ENCODE data around the gene FXYD5. TPM values are rescaled to one million over a fixed set of nuclear protein-coding genes. Genes with fewer than 3 reads are reported as not detected.

The FXYD5 gene
- total and polyA plus RNA-seq, 7 donors, result 18.5 to 102 (median 27.0) TPM

DNA sequence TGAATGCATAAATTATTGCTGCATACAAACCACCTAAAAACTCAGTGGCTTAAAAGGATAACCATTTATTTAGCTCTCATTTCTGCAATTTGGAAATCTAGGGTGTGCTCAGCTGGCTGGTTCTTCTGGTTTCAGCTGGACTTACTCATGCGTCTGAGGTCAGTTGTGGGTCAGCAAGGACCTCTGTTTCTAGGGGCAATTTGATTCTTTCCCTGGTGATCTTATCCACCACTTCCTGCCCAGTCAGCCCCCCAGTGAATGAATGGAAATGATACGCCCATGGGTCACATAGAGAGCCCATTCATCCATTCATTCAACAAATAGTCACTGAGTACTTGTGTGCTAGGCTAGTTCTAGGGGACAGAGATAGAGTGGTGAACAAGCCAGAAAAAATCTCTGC, 9.9 kb downstream of the FXYD5 start:
- peak; percentile 10 for DNase-seq
- Histone ChIP-seq H3K4me1 (no peaks in the 10 kb centered on the region), H3K9me3 (peaks cover 6 to 15% (median 12%) of the 10 kb centered on the region in 4 donors), H3K27me3 (peaks cover 0 to 5% (median 0%) of the 10 kb centered on the region in 3 donors), H3K27ac (no peak overlapping the region), H3K36me3 (peaks cover 0 to 39% (median 10%) of the 10 kb centered on the region in 4 donors), H3K4me3 (no peak overlapping the region)
- WGBS, 2 donors, result 48 to 95% methylated on average over 2 of the region's 2 CpGs
- intact Hi-C loops (cut with DNase I), result no loop called here
- TF ChIP-seq POLR2A (IDR thresholded peaks at IDR 0.05), result no peak
- TF ChIP-seq EP300 (IDR thresholded peaks at IDR 0.05), result no peak
- no peak for TF ChIP-seq POLR2AphosphoS5 (IDR thresholded peaks at IDR 0.05)
- TF ChIP-seq, protein P1, sequence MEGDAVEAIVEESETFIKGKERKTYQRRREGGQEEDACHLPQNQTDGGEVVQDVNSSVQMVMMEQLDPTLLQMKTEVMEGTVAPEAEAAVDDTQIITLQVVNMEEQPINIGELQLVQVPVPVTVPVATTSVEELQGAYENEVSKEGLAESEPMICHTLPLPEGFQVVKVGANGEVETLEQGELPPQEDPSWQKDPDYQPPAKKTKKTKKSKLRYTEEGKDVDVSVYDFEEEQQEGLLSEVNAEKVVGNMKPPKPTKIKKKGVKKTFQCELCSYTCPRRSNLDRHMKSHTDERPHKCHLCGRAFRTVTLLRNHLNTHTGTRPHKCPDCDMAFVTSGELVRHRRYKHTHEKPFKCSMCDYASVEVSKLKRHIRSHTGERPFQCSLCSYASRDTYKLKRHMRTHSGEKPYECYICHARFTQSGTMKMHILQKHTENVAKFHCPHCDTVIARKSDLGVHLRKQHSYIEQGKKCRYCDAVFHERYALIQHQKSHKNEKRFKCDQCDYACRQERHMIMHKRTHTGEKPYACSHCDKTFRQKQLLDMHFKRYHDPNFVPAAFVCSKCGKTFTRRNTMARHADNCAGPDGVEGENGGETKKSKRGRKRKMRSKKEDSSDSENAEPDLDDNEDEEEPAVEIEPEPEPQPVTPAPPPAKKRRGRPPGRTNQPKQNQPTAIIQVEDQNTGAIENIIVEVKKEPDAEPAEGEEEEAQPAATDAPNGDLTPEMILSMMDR (IDR thresholded peaks at IDR 0.05), result no peak

DNA sequence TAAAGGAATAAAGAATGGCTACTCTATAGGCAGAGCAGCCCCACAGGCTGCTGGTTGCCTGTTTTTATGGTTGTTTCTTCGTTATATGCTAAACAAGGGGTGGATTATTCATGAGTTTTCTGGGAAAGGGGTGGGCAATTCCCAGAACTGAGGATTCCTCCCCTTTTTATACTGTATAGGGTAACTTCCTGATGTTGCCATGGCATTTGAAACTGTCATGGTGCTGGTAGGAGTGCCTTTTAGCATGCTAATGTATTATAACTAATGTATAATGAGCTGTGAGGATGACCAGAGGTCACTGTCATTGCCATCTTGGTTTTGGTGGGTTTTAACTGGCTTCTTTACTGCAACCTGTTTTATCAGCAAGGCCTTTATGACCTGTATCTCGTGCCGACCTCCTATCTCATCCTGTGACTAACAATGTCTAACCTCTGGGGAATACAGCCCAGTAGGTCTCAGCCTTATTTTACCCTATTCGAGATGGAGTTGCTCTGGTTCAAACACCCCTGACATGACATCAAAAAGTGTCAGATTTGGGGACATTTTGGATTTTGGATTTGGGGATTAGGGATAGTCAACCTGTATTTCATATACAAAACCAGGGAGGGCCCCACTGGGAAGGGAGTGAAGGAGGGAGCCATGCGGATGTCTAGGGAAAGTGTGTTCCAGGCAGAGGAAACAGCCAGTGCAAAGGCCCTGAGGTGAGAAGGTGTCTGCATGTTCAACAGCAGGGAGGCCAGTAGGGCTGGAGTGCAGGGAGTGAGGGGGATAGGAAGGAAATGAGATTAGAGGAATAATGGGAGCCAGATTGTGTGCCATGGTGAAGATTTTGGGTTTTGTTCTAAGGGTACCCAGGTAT, 10.9 kb downstream of the FXYD5 start:
- no peaks in the 10 kb centered on the region for H3K4me1 ChIP-seq
- 57 to 79% methylated on average over 5 of the region's 5 CpGs for WGBS, 2 donors
- H3K4me3 ChIP-seq, result no peak overlapping the region
- DNase-seq, result peak; percentile 38
- H3K27me3 ChIP-seq, result peaks cover 0 to under 1% (median 0%) of the 10 kb centered on the region in 3 donors
- TF ChIP-seq, protein P1 (IDR thresholded peaks at IDR 0.05), result no peak
- TF ChIP-seq POLR2AphosphoS5 (IDR thresholded peaks at IDR 0.05) (no peak), EP300 (IDR thresholded peaks at IDR 0.05) (no peak)
- H3K36me3 ChIP-seq, result peaks cover 0 to 39% (median 10%) of the 10 kb centered on the region in 4 donors
- peaks cover 6 to 15% (median 12%) of the 10 kb centered on the region in 4 donors for H3K9me3 ChIP-seq
- H3K27ac ChIP-seq, result no peak overlapping the region
- intact Hi-C loops (cut with DNase I), result no loop called here

DNA sequence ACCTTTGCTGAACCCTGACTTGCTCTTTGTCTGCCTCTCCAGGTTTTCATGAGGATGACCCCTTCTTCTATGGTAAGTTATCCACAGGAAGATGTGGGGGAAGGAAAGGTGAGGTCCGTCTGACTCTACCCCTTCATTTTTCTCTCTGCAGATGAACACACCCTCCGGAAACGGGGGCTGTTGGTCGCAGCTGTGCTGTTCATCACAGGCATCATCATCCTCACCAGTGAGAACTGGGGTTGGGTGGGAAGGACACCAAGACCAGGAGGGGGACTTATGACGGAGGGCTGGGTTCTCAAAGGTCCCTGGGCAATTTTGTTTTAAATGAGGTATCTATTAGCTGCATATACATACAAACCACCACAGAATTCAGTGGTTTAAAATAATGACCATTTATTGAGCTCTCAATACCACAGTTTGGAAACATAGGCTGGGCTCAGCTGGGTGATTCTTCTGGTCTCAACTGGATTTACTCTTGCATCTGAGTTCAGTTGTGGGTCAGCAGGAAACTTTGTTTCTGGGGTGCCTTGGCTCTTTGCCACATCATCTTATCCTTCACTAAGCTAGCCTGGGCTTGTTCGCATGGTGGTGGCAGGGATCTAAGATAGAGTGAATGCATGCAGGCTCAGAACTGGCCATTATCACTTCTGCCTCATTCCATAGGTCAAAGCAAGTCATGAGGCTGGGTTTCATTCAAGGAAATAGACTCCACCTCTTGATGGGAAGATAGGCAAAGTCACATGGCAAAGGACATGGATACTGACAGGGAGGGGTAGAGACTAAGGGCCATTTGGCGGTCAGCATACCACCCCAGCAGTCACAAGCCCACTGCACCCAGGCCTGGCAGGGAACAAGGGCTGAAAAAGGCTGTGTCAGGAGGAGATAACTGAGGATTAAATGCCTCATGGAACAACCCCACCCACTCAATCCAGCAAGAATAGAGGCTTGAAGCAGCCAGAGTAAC, 11.8 kb downstream of the FXYD5 start:
- Histone ChIP-seq H3K4me1 (no peaks in the 10 kb centered on the region), H3K36me3 (peaks cover 0 to 38% (median 10%) of the 10 kb centered on the region in 4 donors), H3K9me3 (peaks cover 6 to 15% (median 12%) of the 10 kb centered on the region in 4 donors), H3K27me3 (no peaks in the 10 kb centered on the region), H3K27ac (no peak overlapping the region), H3K4me3 (no peak overlapping the region)
- TF ChIP-seq POLR2AphosphoS5 (IDR thresholded peaks at IDR 0.05), result no peak
- no peak for TF ChIP-seq POLR2A (IDR thresholded peaks at IDR 0.05)
- TF ChIP-seq, protein P1 (IDR thresholded peaks at IDR 0.05), result no peak
- no peak for TF ChIP-seq EP300 (IDR thresholded peaks at IDR 0.05)
- intact Hi-C loops (cut with DNase I), result no loop called here
- peak; percentile 20 for DNase-seq
- WGBS, 2 donors, result 92 to 96% methylated on average over 7 of the region's 7 CpGs

DNA sequence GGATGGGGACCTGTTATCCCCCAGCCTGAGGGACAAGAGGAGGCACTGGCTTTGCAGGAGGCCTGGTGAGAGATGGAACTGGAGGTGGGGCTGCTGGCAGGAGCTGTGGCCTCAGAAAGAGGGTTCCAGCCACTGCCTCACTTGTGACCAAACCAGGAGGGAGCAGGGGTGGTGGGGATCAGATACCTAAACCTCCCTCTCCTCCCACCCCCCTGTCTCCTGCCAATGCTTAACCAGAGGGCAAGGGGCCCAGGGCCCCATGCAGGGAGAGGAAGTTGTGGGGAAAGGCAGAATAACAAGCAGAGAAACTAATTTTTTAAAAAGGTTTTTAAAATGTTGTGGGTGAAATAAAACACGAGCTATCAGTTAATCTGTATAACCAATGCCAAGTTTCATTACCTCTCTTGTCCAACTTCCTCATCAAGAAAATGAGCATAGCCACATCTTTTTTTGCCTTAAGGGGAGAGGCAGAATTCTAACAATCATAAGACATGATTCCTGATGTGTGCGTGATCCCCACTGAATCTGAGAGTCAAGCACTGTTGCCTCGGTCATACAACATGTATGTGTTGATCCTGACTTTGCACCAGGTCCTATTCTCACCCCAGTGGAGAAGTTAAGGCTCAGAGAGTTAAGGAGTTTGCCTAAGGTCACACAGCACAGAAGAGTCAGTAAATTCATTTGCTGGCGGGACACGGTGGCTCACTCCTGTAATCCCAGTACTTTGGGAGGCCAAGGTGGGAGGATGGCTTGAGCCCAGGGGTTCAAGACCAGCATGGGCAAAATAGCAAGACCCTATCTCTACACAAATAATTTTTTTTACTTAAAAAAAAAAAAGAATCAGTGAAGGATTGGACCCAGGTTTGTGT, 12.9 kb downstream of the FXYD5 start:
- 73% methylated on average over 5 of the region's 5 CpGs for whole genome bisulfite sequencing, 2 donors
- Histone ChIP-seq H3K36me3 (peaks cover 0 to 29% (median 10%) of the 10 kb centered on the region in 4 donors), H3K27ac (no peak overlapping the region), H3K9me3 (peaks cover 6 to 15% (median 11%) of the 10 kb centered on the region in 4 donors), H3K4me3 (no peak overlapping the region), H3K27me3 (no peaks in the 10 kb centered on the region), H3K4me1 (no peaks in the 10 kb centered on the region)
- intact Hi-C loops (cut with DNase I), result no loop called here
- no peak for TF ChIP-seq EP300 (IDR thresholded peaks at IDR 0.05)
- TF ChIP-seq, protein P1 (IDR thresholded peaks at IDR 0.05), result no peak
- no peak for TF ChIP-seq POLR2AphosphoS5 (IDR thresholded peaks at IDR 0.05)
- TF ChIP-seq POLR2A (IDR thresholded peaks at IDR 0.05), result no peak
- DNase-seq, result peak; percentile 41
